AG09309 (cell line): ENCODE measurements around the gene SPATA22.

Experiments
- DNase-seq: peaks from one replicate; pipeline ENCODE4 v3.0.0-alpha.2; 2010; ENCODE audit warnings: low read depth
- H3K4me3 ChIP-seq: 2 replicates; pipeline ENCODE4 v1.5.1; 2011; ENCODE audit warnings: mild to moderate bottlenecking, low read depth, low read length, moderate library complexity; ENCODE audit not compliant: control insufficient read depth
- TF ChIP-seq, protein P1 (sequence below): IDR thresholded peaks from 2 replicates; pipeline ENCODE4 v1.5.1; 2011; ENCODE audit warnings: mild to moderate bottlenecking, low read depth, low read length, inconsistent platforms; ENCODE audit not compliant: insufficient read depth, control insufficient read depth; ENCODE audit errors: missing control alignments

SPATA22 gene

GRCh38 chr17:3501344-3501743 lies 29.7 kb upstream of the SPATA22 start:
- no peak for DNase-seq
- H3K4me3 ChIP-seq: no peak overlapping the region
- TF ChIP-seq, protein P1, sequence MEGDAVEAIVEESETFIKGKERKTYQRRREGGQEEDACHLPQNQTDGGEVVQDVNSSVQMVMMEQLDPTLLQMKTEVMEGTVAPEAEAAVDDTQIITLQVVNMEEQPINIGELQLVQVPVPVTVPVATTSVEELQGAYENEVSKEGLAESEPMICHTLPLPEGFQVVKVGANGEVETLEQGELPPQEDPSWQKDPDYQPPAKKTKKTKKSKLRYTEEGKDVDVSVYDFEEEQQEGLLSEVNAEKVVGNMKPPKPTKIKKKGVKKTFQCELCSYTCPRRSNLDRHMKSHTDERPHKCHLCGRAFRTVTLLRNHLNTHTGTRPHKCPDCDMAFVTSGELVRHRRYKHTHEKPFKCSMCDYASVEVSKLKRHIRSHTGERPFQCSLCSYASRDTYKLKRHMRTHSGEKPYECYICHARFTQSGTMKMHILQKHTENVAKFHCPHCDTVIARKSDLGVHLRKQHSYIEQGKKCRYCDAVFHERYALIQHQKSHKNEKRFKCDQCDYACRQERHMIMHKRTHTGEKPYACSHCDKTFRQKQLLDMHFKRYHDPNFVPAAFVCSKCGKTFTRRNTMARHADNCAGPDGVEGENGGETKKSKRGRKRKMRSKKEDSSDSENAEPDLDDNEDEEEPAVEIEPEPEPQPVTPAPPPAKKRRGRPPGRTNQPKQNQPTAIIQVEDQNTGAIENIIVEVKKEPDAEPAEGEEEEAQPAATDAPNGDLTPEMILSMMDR: no peak

DNA sequence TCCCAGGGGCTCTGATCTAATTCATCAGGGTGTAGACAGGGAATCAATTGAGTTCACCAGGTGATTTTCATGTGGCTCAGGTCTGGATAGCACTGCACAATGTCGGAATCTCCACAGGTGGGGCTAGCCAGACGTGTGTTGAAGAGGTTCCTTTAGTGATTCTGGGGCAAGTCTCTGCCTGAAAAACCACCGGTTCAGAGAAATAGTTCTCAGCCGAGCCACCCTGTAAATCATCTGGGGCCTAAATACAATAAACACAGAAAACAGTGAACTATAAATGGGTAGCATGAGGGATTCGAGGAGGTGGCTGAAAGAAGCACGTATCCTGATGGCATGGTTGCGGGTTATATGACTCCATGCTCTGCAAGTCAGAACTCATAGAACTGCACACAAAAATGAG lies 25.5 kb upstream of the SPATA22 start:
- no peak overlapping the region for H3K4me3 ChIP-seq
- no peak for DNase-seq
- TF ChIP-seq, protein P1: no peak

DNA sequence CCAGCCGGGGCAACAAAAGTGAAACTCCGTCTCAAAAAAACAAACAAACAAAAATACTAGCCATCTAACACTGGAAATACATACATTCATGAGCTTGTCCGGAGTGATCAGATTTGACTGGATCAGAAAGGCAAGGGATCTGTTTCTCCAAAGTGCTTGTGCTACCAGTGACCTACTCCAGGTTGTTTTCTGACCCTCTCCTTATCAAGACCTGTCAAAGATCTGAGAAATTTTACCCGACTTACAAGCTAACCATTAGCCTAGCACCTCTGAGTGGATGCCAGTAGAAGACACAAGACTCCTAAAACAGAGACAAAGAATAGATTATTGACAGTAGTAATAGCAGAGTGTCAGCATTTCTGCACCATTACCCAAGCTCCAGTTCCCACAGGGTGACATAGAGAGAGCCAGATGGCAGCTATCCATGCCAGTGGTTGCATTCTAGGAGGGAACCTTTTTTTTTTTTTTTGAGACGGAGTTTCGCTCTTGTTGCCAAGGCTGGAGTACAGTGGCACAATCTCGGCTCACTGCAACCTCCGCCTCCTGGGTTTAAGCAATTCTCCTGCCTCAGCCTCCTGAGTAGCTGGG lies 14.0 kb upstream of the SPATA22 start:
- DNase-seq: no peak
- TF ChIP-seq, protein P1: no peak
- no peak overlapping the region for H3K4me3 ChIP-seq

DNA sequence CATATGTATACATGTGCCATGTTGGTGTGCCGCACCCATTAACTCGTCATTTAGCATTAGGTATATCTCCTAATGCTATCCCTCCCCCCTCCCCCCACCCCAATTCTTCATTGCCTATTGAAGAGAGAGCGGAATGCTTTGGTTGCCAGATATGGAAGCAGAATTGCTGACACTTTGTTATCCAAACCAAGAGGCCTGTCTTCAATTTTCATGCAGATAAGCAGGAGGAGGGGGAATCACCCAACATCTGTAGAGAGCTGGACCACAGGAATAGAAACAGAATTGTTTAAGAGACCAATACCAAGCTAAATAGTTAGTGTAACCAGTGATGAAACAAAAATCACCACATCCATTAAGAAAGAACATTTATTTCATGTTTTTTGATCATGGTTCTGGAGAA lies 11.2 kb upstream of the SPATA22 start:
- no peak overlapping the region for H3K4me3 ChIP-seq
- TF ChIP-seq, protein P1: no peak
- no peak for DNase-seq

DNA sequence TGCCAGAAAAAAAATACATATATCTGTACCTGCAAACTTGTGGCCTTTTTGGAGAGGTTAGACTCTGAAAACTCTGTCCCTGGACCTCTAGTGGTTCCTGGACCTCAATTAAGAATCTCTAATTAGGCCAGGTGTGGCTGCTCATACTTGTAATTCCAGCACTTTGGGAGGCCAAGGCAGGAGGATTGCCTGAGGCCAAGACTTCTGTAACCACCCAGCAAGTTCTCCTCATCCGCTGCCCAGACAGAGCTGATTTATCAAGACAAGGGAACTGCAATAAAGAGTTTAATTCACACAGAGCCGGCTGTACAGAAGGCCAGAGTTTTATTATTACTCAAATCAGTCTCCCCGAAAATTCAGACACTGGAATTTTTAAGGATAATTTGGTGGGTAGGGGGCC lies 8.4 kb upstream of the SPATA22 start:
- TF ChIP-seq, protein P1: no peak
- H3K4me3 ChIP-seq: no peak overlapping the region
- no peak for DNase-seq

DNA sequence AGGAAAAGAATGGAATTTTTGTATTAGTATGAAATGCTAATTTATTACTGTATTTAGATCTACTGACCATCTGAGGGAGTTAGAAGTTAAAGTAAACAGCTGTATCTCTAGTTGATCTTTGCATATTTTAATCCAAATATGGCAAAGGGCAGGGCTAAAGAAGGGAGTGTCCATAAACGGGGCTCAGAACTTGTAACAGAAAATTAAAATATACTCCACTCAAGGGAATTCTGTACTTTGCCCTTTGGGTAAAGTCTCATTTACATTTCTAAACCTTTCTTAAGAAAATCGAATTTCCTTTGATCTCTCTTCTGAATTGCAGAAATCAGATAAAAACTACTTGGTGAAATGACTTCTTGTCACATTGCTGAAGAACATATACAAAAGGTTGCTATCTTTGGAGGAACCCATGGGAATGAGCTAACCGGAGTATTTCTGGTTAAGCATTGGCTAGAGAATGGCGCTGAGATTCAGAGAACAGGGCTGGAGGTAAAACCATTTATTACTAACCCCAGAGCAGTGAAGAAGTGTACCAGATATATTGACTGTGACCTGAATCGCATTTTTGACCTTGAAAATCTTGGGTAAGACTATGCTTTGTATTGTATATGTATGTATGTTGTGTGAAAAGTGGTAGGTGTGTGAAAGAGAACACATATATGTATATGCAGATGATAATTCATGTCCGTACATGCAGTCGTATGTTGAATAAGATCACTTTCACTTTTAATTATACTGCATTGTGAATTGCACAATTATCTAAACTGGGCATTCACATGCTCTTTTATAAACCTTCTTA lies 4.4 kb upstream of the SPATA22 start, which contains the start of gene ASPA:
Gene ASPA (plus strand): TSS at position 186 of the 799 bp plus-strand sequence. CDS start 163 bp downstream, at position 349.
- TF ChIP-seq, protein P1: no peak
- no peak for DNase-seq
- H3K4me3 ChIP-seq: no peak within 1 kb of the TSS; the same call in 1 of the 2 replicates
